Measurements from ENCODE around the gene SIAH1.

GRCh38 chr16:48330189-48330840 is 54.9 kb downstream of the SIAH1 start:
- TF ChIP-seq CTCF (IDR thresholded peaks at IDR 0.05; ENCODE audit: low read depth, low read length) (no peak), EZH2phosphoT487 (IDR thresholded peaks at IDR 0.05; ENCODE audit: low read depth) (no peak)
